Measurements from ENCODE around the gene TBC1D1. TPM values are rescaled to one million over a fixed set of nuclear protein-coding genes. Genes with fewer than 3 reads are reported as not detected.

TBC1D1 gene
- polyA plus RNA-seq, 1 donor from 2014 or later: 23.2 TPM

GRCh38 chr4:37902738-37903693, 12.1 kb downstream of the TBC1D1 start:
- H3K27ac ChIP-seq (ENCODE audit: low read length): no peak overlapping the region
- H3K9me2 ChIP-seq (ENCODE audit: insufficient read depth, low read length): no peaks in the 10 kb centered on the region
- H2AFZ ChIP-seq (ENCODE audit: low read depth, low read length): no peak overlapping the region
- H3K9ac ChIP-seq (ENCODE audit: low read length): no peak overlapping the region
- H3K36me3 ChIP-seq (ENCODE audit: insufficient read depth, low read length): no peaks in the 10 kb centered on the region
- H3K4me3 ChIP-seq (ENCODE audit: low read length): no peak overlapping the region
- no peaks in the 10 kb centered on the region for H3K79me2 ChIP-seq (replicated peaks; ENCODE audit: insufficient read depth, low read length)
- H3K27me3 ChIP-seq (ENCODE audit: insufficient read depth, low read depth, low read length): no peaks in the 10 kb centered on the region
- H3K9me3 ChIP-seq (ENCODE audit: low read length): no peaks in the 10 kb centered on the region
- no peaks in the 10 kb centered on the region for H4K20me1 ChIP-seq (ENCODE audit: insufficient read depth)
- TF ChIP-seq, protein P1, sequence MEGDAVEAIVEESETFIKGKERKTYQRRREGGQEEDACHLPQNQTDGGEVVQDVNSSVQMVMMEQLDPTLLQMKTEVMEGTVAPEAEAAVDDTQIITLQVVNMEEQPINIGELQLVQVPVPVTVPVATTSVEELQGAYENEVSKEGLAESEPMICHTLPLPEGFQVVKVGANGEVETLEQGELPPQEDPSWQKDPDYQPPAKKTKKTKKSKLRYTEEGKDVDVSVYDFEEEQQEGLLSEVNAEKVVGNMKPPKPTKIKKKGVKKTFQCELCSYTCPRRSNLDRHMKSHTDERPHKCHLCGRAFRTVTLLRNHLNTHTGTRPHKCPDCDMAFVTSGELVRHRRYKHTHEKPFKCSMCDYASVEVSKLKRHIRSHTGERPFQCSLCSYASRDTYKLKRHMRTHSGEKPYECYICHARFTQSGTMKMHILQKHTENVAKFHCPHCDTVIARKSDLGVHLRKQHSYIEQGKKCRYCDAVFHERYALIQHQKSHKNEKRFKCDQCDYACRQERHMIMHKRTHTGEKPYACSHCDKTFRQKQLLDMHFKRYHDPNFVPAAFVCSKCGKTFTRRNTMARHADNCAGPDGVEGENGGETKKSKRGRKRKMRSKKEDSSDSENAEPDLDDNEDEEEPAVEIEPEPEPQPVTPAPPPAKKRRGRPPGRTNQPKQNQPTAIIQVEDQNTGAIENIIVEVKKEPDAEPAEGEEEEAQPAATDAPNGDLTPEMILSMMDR (IDR thresholded peaks at IDR 0.05; ENCODE audit: poor library complexity, severe bottlenecking): no peak
- TF ChIP-seq REST (IDR thresholded peaks at IDR 0.05; ENCODE audit: borderline replicate concordance) (no peak), SMC3 (conservative IDR thresholded peaks at IDR 0.05; ENCODE audit: poor library complexity) (no peak), MXI1 (conservative IDR thresholded peaks at IDR 0.05; ENCODE audit: poor library complexity, severe bottlenecking) (no peak), RAD21 (conservative IDR thresholded peaks at IDR 0.05) (no peak), TAF1 (IDR thresholded peaks at IDR 0.05; ENCODE audit: low read depth) (no peak), EZH2 (IDR thresholded peaks at IDR 0.05; ENCODE audit: borderline replicate concordance, insufficient read depth, low read length, poor library complexity, severe bottlenecking) (no peak), EP300 (conservative IDR thresholded peaks at IDR 0.05; ENCODE audit: poor library complexity, severe bottlenecking) (no peak), POLR2AphosphoS5 (IDR thresholded peaks at IDR 0.05) (no peak)
- no peak overlapping the region for H3K4me2 ChIP-seq (ENCODE audit: low read length)
- H3F3A ChIP-seq (ENCODE audit: insufficient read depth, low read length, poor library complexity, severe bottlenecking): no peaks in the 10 kb centered on the region

- H3K27ac ChIP-seq (ENCODE audit: low read length): no peak overlapping the region
- no peaks in the 10 kb centered on the region for H3K27me3 ChIP-seq (ENCODE audit: insufficient read depth, low read depth, low read length)
- H3K9me3 ChIP-seq (ENCODE audit: low read length): no peaks in the 10 kb centered on the region
- H3K9ac ChIP-seq (ENCODE audit: low read length): no peak overlapping the region
- no peak overlapping the region for H2AFZ ChIP-seq (ENCODE audit: low read depth, low read length)
- no peaks in the 10 kb centered on the region for H3F3A ChIP-seq (ENCODE audit: insufficient read depth, low read length, poor library complexity, severe bottlenecking)
- H3K79me2 ChIP-seq (replicated peaks; ENCODE audit: insufficient read depth, low read length): no peaks in the 10 kb centered on the region
- no peak overlapping the region for H3K4me2 ChIP-seq (ENCODE audit: low read length)
- H3K36me3 ChIP-seq (ENCODE audit: insufficient read depth, low read length): no peaks in the 10 kb centered on the region
- no peak overlapping the region for H3K4me3 ChIP-seq (ENCODE audit: low read length)
- H4K20me1 ChIP-seq (ENCODE audit: insufficient read depth): no peaks in the 10 kb centered on the region
- TF ChIP-seq TAF1 (IDR thresholded peaks at IDR 0.05; ENCODE audit: low read depth): no peak
- no peak for TF ChIP-seq POLR2AphosphoS5 (IDR thresholded peaks at IDR 0.05)
- TF ChIP-seq EZH2 (IDR thresholded peaks at IDR 0.05; ENCODE audit: borderline replicate concordance, insufficient read depth, low read length, poor library complexity, severe bottlenecking): no peak
- TF ChIP-seq, protein P1 (IDR thresholded peaks at IDR 0.05; ENCODE audit: poor library complexity, severe bottlenecking): no peak
- no peak for TF ChIP-seq REST (IDR thresholded peaks at IDR 0.05; ENCODE audit: borderline replicate concordance)
- no peak for TF ChIP-seq SMC3 (conservative IDR thresholded peaks at IDR 0.05; ENCODE audit: poor library complexity)
- no peak for TF ChIP-seq EP300 (conservative IDR thresholded peaks at IDR 0.05; ENCODE audit: poor library complexity, severe bottlenecking)
- no peaks in the 10 kb centered on the region for H3K9me2 ChIP-seq (ENCODE audit: insufficient read depth, low read length)
Measured at GRCh38 chr4:37903901-37904300, 13.0 kb downstream of the TBC1D1 start.

Data from neural cell (in vitro differentiated cells).